ENCODE results near the gene CIROP.

- TF ChIP-seq, protein P1, sequence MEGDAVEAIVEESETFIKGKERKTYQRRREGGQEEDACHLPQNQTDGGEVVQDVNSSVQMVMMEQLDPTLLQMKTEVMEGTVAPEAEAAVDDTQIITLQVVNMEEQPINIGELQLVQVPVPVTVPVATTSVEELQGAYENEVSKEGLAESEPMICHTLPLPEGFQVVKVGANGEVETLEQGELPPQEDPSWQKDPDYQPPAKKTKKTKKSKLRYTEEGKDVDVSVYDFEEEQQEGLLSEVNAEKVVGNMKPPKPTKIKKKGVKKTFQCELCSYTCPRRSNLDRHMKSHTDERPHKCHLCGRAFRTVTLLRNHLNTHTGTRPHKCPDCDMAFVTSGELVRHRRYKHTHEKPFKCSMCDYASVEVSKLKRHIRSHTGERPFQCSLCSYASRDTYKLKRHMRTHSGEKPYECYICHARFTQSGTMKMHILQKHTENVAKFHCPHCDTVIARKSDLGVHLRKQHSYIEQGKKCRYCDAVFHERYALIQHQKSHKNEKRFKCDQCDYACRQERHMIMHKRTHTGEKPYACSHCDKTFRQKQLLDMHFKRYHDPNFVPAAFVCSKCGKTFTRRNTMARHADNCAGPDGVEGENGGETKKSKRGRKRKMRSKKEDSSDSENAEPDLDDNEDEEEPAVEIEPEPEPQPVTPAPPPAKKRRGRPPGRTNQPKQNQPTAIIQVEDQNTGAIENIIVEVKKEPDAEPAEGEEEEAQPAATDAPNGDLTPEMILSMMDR (conservative IDR thresholded peaks at IDR 0.05 in 1 of 2, IDR thresholded peaks at IDR 0.05 in 1 of 2; ENCODE audit: low read depth in 1 of 2, low read length in 2 of 2): no peak
- no peak for TF ChIP-seq EZH2 (IDR thresholded peaks at IDR 0.05; ENCODE audit: low read length, missing control alignments)
Observed at GRCh38 chr14:23102801-23103200, 2.0 kb downstream of the CIROP start.

All from fibroblast of lung (primary cell).